ENCODE data around the gene ALDH3A1. TPM values are rescaled to one million over a fixed set of nuclear protein-coding genes. Genes with fewer than 3 reads are reported as not detected.

ALDH3A1 gene
- total and polyA plus RNA-seq, 10 of the 15 experiments (the other 5 are each of a cell fraction or from before 2014, with no cell fraction given): 0.20 TPM; not detected in 9

- H2AFZ ChIP-seq (ENCODE audit: control insufficient read depth, low read depth, low read length): no peak overlapping the region
- WGBS (ENCODE audit: insufficient coverage, insufficient replicate concordance, low lambda C conversion rate, missing lambda C conversion rate): 46% methylated on average over 20 of the region's 24 CpGs
- ChIA-PET SMC1A (ENCODE audit: uncharacterized antibody, unreplicated experiment) (no interaction called here), CTCF (no interaction called here), POLR2A (no interaction called here), RAD21 (ENCODE audit: unreplicated experiment) (no interaction called here)
- no peaks in the 10 kb centered on the region for H4K20me1 ChIP-seq (ENCODE audit: control insufficient read depth, insufficient read depth)
- no peak overlapping the region for H3K4me2 ChIP-seq (ENCODE audit: control insufficient read depth, insufficient read depth)
- peaks cover 14% of the 10 kb centered on the region for H3K4me1 ChIP-seq (ENCODE audit: control insufficient read depth, insufficient read depth, low read length)
- no peaks in the 10 kb centered on the region for H3K9me3 ChIP-seq (replicated peaks; ENCODE audit: control insufficient read depth, insufficient read depth, low read length)
- no peaks in the 10 kb centered on the region for H3K36me3 ChIP-seq (ENCODE audit: control insufficient read depth in 2 of 2, insufficient read depth in 2 of 2, low read length in 1 of 2)
- H3K27ac ChIP-seq (ENCODE audit: control insufficient read depth, insufficient read depth): no peak overlapping the region
- no peaks in the 10 kb centered on the region for H3K27me3 ChIP-seq (replicated peaks in 1 of 2; ENCODE audit: control insufficient read depth in 2 of 2, insufficient read depth in 2 of 2, low read length in 1 of 2)
- no peak overlapping the region for H3K9ac ChIP-seq (ENCODE audit: control insufficient read depth, insufficient read depth, low read length)
- H3K79me2 ChIP-seq (ENCODE audit: control insufficient read depth, insufficient read depth, low read length): no peaks in the 10 kb centered on the region
- no peak overlapping the region for H3K4me3 ChIP-seq
- no peak for TF ChIP-seq CHD2 (IDR thresholded peaks at IDR 0.05; ENCODE audit: borderline replicate concordance, low read depth, low read length)
- TF ChIP-seq SREBF2 (IDR thresholded peaks at IDR 0.05; ENCODE audit: low read length): no peak
- TF ChIP-seq RBBP5 (conservative IDR thresholded peaks at IDR 0.05): no peak
- no peak for TF ChIP-seq ZNF207 (IDR thresholded peaks at IDR 0.05; ENCODE audit: borderline replicate concordance)
- no peak for TF ChIP-seq SKIL (IDR thresholded peaks at IDR 0.05; ENCODE audit: low read depth, poor library complexity, severe bottlenecking)
- no peak for TF ChIP-seq ZNF622 (IDR thresholded peaks at IDR 0.05)
- no peak for TF ChIP-seq CHD4 (IDR thresholded peaks at IDR 0.05)
- in situ Hi-C loops (cut with MboI): loop anchor here (5.0 kb wide), 1 partner anchor 393 kb away; no protein-coding TSS in a partner anchor
- no peak for FAIRE-seq
- intact Hi-C loops (cut with micrococcal nuclease; ENCODE audit: unreplicated experiment): no loop called here
- BruUV-seq (replicated peaks): no TSS peak
- no peak for ATAC-seq
- DNase-seq (ENCODE audit: low read depth, low spot score): no peak
Observed at GRCh38 chr17:19759568-19760549, 11.8 kb upstream of the ALDH3A1 start.

Measured in GM12878 (cell line).